ENCODE data around the gene CLSTN1.

CLSTN1 gene

GRCh38 chr1:9823943-9824701 lies at the start of gene CLSTN1:
Gene CLSTN1, minus strand, starts transcription at chr1:9823965. Its CDS starts 232 bp downstream, at chr1:9823733.
- DNase-seq, result peak; percentile 74 to 96 (median 92)
- intact Hi-C loops (cut with DNase I), result no loop called here

DNA sequence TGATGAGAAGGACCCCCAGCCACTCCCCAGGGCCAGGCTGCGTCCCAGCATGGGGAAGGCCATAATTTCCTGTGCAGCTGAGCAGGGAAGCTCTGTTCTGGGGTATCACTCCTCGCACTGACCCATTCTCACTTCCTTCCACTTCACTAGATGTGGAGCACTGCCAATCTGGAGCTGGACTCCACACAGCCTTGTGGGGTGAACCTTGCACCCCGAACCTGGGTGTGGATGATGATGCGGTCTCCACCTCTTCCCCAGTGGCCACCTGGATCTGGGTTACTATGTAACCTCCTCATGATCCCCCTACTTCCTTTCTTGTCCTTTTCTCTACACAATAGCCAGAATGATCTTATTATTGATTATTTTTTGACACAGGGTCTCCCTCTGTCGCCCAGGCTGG lies 49.6 kb upstream of the CLSTN1 start:
- intact Hi-C loops (cut with DNase I), result loop anchor here (10.0 kb wide), 2 partner anchors 71 to 551 kb away; partner anchors contain the start of genes LZIC and NMNAT1
- no peak for DNase-seq

DNA sequence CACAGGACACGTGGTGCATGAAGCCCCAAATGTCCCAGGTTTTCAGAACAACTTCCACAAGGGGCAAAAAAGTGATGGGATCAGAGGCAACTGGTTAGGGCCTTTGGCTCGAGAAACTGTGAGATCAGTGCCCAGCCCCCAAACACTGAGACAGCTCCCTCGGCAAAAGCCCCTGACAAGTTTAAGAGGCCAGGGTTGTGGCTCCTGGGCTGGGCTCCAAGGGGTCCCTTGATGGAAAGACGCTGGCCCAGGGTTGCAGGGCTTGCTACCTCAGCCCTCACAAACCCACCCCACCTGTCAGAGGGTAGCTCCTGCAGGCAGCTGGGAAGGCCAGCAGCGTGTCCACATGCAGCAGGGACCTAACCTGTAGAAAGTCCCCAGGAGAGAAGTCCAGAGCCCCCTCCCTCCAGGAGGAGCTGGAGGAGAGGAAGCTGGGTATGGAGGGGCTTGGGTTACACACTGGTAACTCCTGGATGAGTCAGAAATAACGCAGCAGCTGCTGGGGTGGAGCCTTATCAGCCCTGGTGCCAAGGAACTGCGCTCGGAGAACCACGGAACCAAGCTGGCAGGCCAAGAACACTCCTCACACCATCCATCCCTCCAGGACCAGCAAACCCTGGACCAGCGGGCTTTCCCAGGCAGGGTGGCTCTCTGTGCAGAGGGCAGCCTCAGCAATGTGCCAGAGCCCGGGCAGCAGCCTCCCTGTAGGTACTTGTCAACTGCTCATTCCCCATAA lies 48.8 kb upstream of the CLSTN1 start:
- intact Hi-C loops (cut with DNase I), result loop anchor here (10.0 kb wide), 2 partner anchors 72 to 552 kb away; partner anchors contain the start of genes LZIC and NMNAT1
- DNase-seq, result no peak

DNA sequence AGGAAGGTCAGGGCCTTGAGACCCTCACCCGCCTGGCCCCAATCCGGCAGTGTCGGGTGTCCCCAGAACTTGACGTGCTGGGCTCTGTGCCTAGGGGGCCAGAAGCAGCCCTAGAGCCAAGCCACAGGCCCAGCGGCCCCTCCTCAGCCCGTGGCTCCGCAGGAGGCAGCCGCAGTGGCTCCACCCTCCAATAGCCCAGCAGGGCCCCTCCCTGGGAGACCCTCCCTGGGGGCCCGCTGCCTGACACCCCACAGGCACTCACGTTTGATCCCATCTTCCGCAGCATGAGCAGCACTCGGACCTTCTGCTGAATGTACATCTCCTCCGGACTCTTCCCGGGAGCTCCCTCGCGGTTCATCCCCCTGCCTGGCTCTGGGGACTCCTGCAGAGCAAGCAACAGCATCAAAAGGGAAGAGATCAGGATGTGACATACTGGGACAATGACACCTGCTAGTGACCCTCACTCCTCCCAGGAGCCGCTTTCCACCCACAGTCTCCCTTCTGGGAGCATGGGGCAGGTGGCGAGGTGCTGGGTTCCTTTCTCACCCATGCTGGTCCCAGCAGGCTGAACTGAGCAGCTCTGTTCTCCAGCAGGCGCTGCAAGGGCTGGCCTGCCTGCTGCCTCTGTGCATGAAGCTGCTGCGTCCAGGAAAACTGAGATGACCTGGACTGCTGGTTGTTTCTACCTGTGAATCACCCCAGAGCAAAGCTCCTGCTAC lies 48.1 kb upstream of the CLSTN1 start:
- intact Hi-C loops (cut with DNase I), result loop anchor here (10.0 kb wide), 2 partner anchors 73 to 553 kb away; partner anchors contain the start of genes LZIC and NMNAT1
- no peak for DNase-seq

DNA sequence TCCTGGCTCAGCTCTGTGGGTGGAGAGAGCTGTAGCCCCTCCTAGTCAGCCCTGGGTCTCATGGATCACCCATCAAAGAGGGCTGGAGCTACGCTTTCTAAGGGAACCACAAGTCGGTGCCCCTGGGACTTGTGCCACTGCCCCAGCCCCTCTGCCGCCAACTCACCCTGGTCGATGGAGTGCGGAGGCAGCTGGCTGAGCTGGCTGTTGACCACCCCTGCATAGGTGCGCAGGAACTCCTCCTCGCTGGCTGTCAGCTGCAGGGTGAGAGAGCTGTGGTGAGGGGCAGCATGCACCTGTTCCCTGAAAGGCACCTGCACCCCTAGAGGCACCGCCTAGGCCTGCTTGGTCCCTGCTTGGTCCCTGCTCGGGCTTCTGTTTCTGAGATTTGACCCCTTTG lies 47.3 kb upstream of the CLSTN1 start:
- intact Hi-C loops (cut with DNase I), result loop anchor here (10.0 kb wide), 2 partner anchors 74 to 554 kb away; partner anchors contain the start of genes LZIC and NMNAT1
- DNase-seq, result no peak

DNA sequence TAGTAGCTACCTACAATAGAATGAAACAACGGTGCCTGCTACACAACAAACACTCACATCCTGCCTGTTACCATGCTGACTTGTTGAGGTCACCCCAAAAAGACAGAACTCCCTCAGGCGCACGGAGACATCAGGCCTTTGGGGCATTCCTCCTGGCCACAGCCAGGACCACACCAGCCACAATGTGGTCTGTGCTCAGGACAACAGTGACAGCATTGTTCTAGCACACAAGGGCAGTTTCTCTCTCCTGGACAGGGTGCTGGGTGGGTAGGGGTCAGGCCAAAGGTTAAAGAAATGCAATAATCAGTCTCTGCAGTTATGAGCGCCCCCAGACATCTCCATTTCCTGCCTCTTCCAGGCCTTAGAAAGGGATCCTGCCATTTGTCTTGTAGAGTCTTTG lies 46.8 kb upstream of the CLSTN1 start:
- intact Hi-C loops (cut with DNase I), result loop anchor here (10.0 kb wide), 2 partner anchors 74 to 554 kb away; partner anchors contain the start of genes LZIC and NMNAT1

GRCh38 chr1:9869831-9870251 lies 46.1 kb upstream of the CLSTN1 start:
- intact Hi-C loops (cut with DNase I), result loop anchor here (5.0 to 10.0 kb wide), 5 partner anchors 75 to 555 kb away; partner anchors contain the start of genes LZIC and NMNAT1
- no peak for DNase-seq

More for the DNA sequence above, 46.8 kb upstream of the CLSTN1 start:
- DNase-seq, result no peak

- no peak for DNase-seq
- intact Hi-C loops (cut with DNase I), result loop anchor here (5.0 to 10.0 kb wide), 3 partner anchors 83 to 243 kb away; no protein-coding TSS in a partner anchor
Observed at GRCh38 chr1:9868244-9868590, 44.5 kb upstream of the CLSTN1 start.

DNA sequence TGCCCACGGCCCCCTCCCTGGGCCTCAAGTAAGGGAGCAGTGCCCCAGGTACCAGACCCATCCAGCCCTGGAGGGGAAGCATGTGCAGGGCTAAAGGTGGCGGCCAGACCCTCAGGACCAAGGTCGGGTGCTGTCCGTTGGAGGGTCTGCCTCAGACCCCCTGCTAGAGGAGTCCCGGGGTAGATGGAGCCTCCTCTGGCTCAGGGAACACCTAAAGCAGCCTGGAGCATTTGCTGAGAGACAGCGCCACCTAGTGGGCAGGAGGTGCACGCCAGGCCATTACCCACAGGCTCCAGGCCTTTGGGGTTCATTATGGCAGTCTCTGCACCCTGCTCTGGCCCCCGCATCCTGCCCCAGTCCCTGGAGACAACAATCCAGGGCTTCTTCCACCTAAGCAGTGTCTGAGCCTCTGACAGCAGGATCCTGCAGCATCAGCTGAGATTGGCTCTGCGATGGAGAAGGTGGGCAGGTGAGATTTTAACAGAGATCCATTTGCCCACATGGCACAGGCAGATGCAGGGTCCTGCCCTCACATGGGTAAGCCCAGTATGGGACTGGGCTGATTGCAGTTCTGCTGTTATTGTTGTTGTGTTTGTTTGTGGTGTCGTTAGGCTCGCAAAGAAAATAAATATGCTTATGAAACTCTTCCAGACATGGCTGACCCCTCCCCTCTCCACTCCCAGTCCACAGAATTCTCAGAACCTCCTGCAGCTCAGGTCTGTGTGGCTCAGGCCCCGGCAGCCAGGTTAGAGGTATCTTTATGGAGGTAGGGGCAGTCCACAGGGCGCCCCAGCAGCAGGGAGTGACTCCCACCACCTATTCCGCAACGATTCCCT lies 43.9 kb upstream of the CLSTN1 start:
- peak; percentile 51 to 95 (median 87) for DNase-seq
- intact Hi-C loops (cut with DNase I), result loop anchor here (5.0 to 10.0 kb wide), 3 partner anchors 83 to 243 kb away; no protein-coding TSS in a partner anchor

GRCh38 chr1:9866836-9867235 lies 43.1 kb upstream of the CLSTN1 start:
- no peak for DNase-seq
- intact Hi-C loops (cut with DNase I), result loop anchor here (5.0 to 10.0 kb wide), 3 partner anchors 82 to 242 kb away; no protein-coding TSS in a partner anchor

- no peak for DNase-seq
- intact Hi-C loops (cut with DNase I), result loop anchor here (5.0 to 10.0 kb wide), 3 partner anchors 81 to 241 kb away; no protein-coding TSS in a partner anchor
Observed at GRCh38 chr1:9865724-9866123, 42.0 kb upstream of the CLSTN1 start.

GRCh38 chr1:9863371-9863770 lies 39.6 kb upstream of the CLSTN1 start:
- intact Hi-C loops (cut with DNase I), result loop anchor here (10.0 kb wide), 2 partner anchors 79 to 239 kb away; no protein-coding TSS in a partner anchor
- DNase-seq, result no peak

DNA sequence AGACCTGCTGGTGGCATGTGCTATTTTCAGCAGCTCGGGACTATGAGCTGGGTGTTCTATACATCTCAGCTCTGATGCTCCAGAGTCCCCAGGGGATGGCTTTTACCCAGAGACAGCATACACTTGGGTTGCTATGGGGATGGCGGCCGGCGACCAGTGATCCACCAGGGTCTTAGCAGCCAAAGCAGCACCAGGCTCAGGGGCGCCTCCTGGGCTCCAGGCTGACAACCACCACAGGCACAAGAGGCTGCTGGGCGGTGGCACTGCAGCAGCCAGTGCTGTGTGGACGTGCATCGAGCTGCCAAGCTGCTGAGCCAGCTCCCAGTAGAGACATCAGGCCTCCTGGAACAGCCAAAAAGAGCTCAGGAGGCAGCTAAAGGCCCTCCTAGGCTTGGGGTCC lies 37.6 kb upstream of the CLSTN1 start:
- intact Hi-C loops (cut with DNase I), result loop anchor here (10.0 kb wide), 2 partner anchors 77 to 237 kb away; no protein-coding TSS in a partner anchor
- DNase-seq, result no peak

DNA sequence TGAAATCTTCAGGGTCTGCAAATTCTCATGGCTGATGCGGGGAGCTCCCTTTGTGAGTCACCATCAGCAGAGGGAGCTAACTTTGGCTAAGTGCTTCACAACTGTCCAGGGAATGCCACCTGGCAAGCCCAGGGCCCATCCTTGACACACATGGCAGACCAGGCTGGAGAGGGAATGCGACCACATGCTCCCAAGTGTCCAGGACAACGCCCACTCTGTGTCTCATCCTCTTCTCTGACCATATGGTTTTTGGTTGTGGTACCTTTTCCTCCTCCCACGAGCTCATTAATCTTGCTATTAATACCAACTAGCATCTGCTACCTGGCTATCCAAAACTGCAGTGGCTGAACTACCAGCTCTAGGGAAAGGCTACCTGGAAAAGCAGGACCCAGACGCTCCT lies 37.1 kb upstream of the CLSTN1 start:
- intact Hi-C loops (cut with DNase I), result loop anchor here (10.0 kb wide), 2 partner anchors 76 to 236 kb away; no protein-coding TSS in a partner anchor
- DNase-seq, result no peak

GRCh38 chr1:9859281-9860014 lies 35.7 kb upstream of the CLSTN1 start:
- no peak for DNase-seq
- intact Hi-C loops (cut with DNase I), result loop anchor here (10.0 kb wide), 2 partner anchors 75 to 235 kb away; no protein-coding TSS in a partner anchor

- DNase-seq, result no peak
- intact Hi-C loops (cut with DNase I), result no loop called here
Observed at GRCh38 chr1:9858293-9859035, 34.7 kb upstream of the CLSTN1 start.

Data from head of caudate nucleus (tissue), 42 donors.